Coronary artery (tissue), 2 donors: ENCODE results near the gene PRR7.
"Not testable (repeated sequence)": the region's sequence is repeated elsewhere in the genome, so short reads cannot be mapped to it uniquely, and the experiment has no call there.

Experiments used
- DNase-seq: peaks from one replicate; pipeline ENCODE4 v3.0.0-alpha.2; 2017; ENCODE audit warnings: low spot score
- H3K27ac ChIP-seq, 2 donors: fragments of 200-600 bp; sonication (generic); one replicate each; pipeline ENCODE4 v1.5.1; 2016 to 2019
- H3K4me3 ChIP-seq: fragments of 200-600 bp; sonication (generic); 2 replicates; pipeline ENCODE4 v1.5.1; 2016; ENCODE audit warnings: mild to moderate bottlenecking, moderate library complexity
- TF ChIP-seq, protein P1 (sequence below): fragments of 200-600 bp; sonication (generic); IDR thresholded peaks from one replicate; pipeline ENCODE4 v1.5.1; 2019; ENCODE audit warnings: antibody characterized with exemption

The PRR7 gene

DNA sequence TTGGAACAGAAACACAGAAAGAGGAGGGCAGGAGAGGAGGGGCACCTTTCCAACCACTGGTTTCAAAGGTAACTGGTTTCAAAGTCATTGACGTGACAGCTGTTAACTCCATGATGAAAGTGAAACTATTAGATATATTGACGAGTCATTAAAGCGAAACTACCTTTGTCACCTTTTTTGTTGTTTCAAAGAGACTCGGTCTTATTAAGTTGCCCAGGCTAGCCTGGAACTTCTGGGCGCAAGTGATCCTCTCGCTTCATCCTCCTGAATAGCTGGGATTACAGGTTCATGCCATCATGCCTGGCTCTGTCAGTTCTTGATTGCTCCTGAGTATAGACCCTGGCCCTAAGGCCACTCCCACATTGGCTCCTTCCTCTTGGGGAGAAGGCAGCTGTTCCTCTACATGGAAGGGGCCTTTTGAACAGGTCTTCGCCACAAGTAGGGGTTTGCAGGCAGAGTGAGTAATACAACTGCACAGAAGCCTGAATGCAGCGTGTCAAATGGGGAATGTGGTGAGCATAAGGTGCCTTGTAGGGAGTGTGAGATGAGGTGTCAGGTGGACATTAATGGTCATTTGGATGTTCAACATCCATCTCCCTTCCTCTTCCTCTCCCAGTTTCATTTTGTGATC lies 33.9 kb upstream of the PRR7 start:
- Histone ChIP-seq H3K27ac (no peak overlapping the region), H3K4me3 (no peak overlapping the region)
- TF ChIP-seq, protein P1, sequence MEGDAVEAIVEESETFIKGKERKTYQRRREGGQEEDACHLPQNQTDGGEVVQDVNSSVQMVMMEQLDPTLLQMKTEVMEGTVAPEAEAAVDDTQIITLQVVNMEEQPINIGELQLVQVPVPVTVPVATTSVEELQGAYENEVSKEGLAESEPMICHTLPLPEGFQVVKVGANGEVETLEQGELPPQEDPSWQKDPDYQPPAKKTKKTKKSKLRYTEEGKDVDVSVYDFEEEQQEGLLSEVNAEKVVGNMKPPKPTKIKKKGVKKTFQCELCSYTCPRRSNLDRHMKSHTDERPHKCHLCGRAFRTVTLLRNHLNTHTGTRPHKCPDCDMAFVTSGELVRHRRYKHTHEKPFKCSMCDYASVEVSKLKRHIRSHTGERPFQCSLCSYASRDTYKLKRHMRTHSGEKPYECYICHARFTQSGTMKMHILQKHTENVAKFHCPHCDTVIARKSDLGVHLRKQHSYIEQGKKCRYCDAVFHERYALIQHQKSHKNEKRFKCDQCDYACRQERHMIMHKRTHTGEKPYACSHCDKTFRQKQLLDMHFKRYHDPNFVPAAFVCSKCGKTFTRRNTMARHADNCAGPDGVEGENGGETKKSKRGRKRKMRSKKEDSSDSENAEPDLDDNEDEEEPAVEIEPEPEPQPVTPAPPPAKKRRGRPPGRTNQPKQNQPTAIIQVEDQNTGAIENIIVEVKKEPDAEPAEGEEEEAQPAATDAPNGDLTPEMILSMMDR = no peak
- DNase-seq = no peak

DNA sequence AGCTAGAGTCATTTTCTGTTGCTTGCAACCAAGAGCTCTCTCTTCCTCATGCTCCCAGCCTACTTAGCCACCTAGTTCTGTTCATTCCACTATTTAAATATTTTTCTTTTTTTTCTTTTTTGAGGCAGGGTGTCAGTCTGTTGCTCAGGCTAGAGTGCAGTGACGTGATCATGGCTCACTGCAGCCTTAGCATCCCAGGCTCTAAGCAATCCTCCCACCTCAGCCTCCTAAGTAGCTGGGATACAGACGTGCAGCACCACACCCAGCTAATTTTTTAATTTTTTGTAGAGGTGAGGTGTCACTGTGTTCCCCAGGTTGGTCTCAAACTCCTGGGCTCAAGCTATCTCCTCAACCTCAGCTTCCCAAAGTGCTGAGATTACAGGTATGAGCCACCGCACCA lies 32.1 kb upstream of the PRR7 start:
- TF ChIP-seq, protein P1 = no peak
- no peak for DNase-seq
- no peak overlapping the region for H3K27ac ChIP-seq
- H3K4me3 ChIP-seq = no peak overlapping the region

DNA sequence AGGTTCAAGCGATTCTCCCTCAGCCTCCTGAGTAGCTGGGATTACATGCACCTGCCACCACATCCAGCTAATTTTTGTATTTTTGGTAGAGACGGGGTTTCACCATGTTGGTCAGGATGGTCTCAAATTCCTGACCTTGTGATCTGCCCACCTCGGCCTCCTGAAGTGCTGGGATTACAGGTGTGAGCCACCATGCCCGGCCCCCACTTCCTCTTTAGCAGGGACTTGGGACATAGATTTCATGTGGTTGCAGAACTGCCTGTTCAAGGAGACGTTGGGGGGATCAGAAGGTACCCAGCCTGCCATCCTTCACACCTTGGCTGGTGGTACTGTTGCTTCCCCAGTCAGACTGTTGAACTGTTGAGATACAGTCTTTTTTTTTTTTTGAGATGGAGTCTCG lies 29.5 kb upstream of the PRR7 start:
- H3K4me3 ChIP-seq, H3K27ac ChIP-seq, DNase-seq: not testable (repeated sequence)

DNA sequence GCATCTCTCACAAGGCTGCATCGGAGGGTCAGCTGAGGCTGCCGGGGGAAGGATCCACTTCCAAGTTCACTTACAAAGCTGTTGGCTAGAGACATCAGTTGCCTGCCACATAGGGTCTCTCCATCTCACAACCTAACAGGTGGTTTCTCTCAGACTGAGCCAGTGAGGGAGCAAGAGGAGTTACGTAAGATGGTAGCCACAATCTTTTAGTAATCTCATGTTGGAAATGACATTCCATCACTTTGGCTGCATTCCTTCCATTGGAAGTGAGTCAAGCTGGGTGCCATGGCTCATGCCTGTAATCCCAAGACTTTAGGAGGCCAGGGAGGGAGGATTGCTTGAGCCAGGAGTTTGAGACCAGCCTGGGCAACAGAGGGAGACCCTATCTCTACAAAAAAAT lies 27.6 kb upstream of the PRR7 start:
- DNase-seq = no peak
- TF ChIP-seq, protein P1 = no peak
- Histone ChIP-seq H3K4me3 (no peak overlapping the region), H3K27ac (no peak overlapping the region)

DNA sequence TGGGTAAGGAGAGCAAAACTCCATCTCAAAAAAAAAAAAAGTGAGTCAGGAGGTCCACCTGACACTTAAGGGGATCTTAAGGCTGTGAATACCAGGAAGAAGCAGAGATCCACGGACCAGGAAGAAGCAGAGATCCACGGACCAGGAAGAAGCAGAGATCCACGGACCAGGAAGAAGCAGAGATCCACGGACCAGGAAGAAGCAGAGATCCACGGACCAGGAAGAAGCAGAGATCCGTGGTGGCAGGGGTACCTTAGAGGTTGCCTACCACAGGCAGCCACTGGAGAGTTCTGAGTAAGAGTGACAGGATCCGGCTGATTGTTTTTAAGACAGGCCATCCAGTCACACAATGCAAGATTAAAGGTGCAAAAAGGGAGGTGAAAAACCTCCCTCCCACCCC lies 26.1 kb upstream of the PRR7 start:
- not testable (repeated sequence) for H3K27ac ChIP-seq, DNase-seq, H3K4me3 ChIP-seq

DNA sequence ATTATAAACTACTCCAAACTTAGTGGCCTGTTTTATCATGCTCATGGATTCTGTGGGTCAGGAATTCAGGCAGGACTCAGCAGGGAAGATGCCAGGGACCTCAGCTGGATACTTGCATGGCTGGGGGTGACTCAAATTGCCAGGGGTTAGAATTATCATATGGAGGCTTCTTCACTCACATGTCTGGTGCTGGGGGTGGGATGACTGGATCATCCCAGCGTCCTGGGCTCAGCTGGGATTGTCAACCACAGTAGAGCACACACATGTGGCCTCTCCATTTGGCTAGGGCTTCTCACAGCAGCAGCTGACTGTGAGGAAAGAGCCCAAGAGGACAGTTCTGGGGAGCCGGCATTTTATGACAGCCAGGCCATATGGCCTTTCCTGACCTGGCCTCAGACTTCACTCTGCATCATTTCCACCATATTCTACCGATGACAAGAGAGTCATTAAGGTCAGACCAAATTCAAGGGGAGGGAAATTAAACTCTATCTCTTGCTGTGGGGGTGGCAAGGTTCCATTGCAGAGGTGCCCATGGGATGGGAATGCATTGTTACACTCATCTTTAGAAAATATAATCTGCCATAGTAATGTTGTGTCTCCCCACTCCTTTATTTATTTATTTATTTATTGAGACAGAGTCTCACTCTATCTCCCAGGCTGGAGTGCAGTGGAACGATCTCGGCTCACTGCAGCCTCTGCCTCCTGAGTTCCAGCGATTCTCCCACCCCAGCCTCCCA lies 25.4 kb upstream of the PRR7 start:
- TF ChIP-seq, protein P1 = no peak
- H3K27ac ChIP-seq = no peak overlapping the region
- no peak overlapping the region for H3K4me3 ChIP-seq
- DNase-seq = no peak

DNA sequence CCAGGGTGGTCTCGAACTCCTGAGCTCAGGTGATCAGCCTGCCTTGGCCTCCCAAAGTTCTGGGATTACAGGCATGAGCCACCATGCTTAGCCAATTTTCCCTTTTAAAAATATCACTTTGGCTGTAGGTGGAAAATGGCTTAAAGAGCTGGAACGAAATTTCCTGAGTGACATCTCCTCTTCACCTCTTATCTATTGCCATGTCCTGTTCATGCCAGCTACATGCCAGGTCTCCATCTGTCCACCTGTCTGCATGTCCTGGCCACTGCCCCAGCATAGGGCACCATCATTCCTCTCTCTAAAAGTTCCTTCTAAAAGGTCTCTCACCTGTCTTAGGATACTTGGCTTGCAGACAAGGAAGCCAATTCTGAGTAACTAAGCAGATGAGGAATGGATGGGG lies 22.9 kb upstream of the PRR7 start:
- no peak for DNase-seq
- no peak overlapping the region for H3K4me3 ChIP-seq
- H3K27ac ChIP-seq = no peak overlapping the region
- TF ChIP-seq, protein P1 = no peak

DNA sequence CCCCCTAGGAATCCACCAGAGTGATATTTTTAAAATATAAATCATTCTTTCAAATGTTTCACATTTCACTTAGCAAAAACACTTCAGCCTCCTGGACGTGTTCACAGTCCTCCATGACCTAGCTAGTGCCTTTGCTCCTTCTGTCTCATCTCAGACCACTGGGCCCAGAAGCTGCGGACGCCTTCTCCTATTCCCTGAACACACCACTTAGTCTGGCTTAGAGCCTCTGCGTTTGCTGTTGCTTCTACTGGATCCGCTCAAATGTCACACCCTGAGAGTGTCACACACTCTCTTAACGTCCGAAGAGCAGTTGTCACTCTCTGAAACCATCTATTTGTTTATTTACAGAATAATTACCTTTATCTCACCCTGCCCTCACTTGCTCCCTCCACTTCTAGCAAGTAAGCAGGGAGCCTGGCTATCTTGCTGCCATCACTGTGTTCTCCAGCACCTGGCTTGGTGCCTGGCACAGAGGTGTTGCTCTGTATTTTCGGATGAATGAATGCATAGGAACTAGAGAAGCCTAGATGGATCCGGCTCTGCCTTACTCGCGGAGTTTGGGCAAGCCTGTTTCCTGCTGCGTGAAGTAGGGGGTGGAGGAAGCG lies 21.3 kb upstream of the PRR7 start:
- TF ChIP-seq, protein P1 = no peak
- DNase-seq = peak; percentile 68

More for the DNA sequence above, 21.3 kb upstream of the PRR7 start:
- peak overlapping the region; percentile 90 to 97 for H3K27ac ChIP-seq
- H3K4me3 ChIP-seq = peak overlapping the region; percentile 81
